NT2/D1 (cell line): ENCODE data around the gene CFL1.

ENCODE experiments used
- SUZ12 ChIP-seq: IDR thresholded peaks from 2 replicates; pipeline ENCODE4 v1.6.1; 2011; ENCODE audit not compliant: insufficient read length, insufficient read depth; ENCODE audit errors: extremely low read depth
- YY1 ChIP-seq: IDR thresholded peaks from 2 replicates; pipeline ENCODE4 v1.6.1; 2011; ENCODE audit not compliant: insufficient read length, insufficient read depth
- ZNF274 ChIP-seq: IDR thresholded peaks from 2 replicates; pipeline ENCODE4 v1.6.1; 2011; ENCODE audit warnings: mild to moderate bottlenecking, low read depth, low read length

DNA sequence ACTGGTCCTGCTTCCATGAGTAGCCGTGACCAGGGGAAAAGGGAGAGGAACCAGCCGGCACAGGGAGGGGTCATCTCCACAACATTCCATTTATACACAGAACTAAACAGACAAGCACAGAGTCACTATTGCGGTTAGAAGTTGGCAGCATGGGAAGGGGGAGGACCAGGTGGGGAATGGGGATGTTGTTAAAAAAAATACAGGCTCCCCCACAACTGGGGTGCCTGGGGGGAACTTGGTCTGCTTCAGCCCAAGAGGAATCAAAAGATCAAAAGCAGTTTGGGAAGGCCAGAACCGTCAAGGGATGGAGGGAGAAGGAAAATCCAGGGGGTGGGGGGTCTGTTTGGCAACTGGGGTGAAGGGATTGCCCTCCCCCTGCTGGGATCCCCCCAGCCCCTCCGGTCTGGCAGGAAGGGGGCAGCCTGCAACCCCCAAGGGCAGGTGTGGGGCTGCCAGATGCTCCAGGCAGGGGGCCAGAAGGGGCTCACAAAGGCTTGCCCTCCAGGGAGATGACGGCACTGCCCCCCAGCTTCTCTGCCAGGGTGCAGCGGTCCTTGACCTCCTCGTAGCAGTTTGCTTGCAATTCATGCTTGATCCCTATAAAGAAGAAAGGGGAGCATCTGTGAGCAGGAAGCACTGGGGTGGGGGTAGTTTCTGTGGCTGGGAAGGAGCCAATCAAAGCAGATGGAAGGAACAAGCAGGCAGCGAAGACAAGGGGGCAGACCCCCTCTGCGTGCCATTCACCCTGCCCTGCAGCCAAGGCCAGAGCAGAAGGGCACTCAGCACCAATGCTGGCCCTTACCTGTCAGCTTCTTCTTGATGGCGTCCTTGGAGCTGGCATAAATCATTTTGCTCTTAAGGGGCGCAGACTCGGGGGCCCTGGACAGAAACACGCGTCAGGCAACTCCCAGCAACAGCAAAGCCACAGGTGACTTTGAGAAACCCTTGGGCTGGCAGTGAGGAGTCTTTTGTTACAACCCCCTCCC is 2.8 kb downstream of the CFL1 start:
- TF ChIP-seq YY1, result no peak
- no peak for TF ChIP-seq ZNF274
- no peak for TF ChIP-seq SUZ12
